IMR-90 (cell line): ENCODE results near the gene ZNF618. TPM values are rescaled to one million over a fixed set of nuclear protein-coding genes. Genes with fewer than 3 reads are reported as not detected.

Experiments
- ATAC-seq: fragments of 200-7000 bp; cut with Tn5 transposase; 2 replicates; pipeline ENCODE4 v1.9.1; 2020; ENCODE audit warnings: low read depth, mild to moderate bottlenecking, moderate library complexity
- BruUV-seq: library from RNA; stranded (reverse); fragments of 400-500 nt; replicated peaks from 2 replicates; lab custom pipeline; 2021; lab: Mats Ljungman, UMichigan
- CTCF ChIA-PET: fragments of 300-600 bp; formaldehyde crosslinking; extraction: SDS; loops from one replicate; lab custom pipeline; 2021; ENCODE audit warnings: antibody characterized with exemption; lab: Yijun Ruan, JAX
- POLR2A ChIA-PET: fragments of 300-600 bp; sonication (Branson Sonifier 250); formaldehyde crosslinking; loops from one replicate; lab custom pipeline; 2022; ENCODE audit warnings: antibody characterized with exemption; ENCODE audit not compliant: unreplicated experiment; lab: Charles Lee
- DNase-seq: peaks from one replicate; pipeline ENCODE4 v3.0.0; 2013
- H2AFZ ChIP-seq: replicated peaks from 2 replicates; pipeline ENCODE3; 2013; ENCODE audit warnings: low read length, mild to moderate bottlenecking; ENCODE audit not compliant: poor library complexity
- H2AK5ac ChIP-seq: 2 replicates; pipeline ENCODE4 v1.6.1; 2013; ENCODE audit warnings: low read depth, low read length, inconsistent platforms
- H2AK9ac ChIP-seq: replicated peaks from 2 replicates; pipeline ENCODE3; 2013; ENCODE audit warnings: mild to moderate bottlenecking, low read depth, low read length, moderate library complexity; ENCODE audit not compliant: poor library complexity
- H2BK120ac ChIP-seq: 2 replicates; pipeline ENCODE4 v1.6.1; 2013; ENCODE audit warnings: low read depth, low read length, inconsistent platforms
- H2BK15ac ChIP-seq: 3 replicates; pipeline ENCODE4 v1.6.1; 2013; ENCODE audit warnings: low read depth, low read length, inconsistent platforms
- H2BK20ac ChIP-seq: 2 replicates; pipeline ENCODE4 v1.6.1; 2013; ENCODE audit warnings: low read depth, mild to moderate bottlenecking, inconsistent platforms, low read length, moderate library complexity
- H2BK5ac ChIP-seq: 2 replicates; pipeline ENCODE4 v1.6.1; 2013; ENCODE audit warnings: mild to moderate bottlenecking, low read depth, low read length, inconsistent platforms; ENCODE audit not compliant: poor library complexity, severe bottlenecking
- H3K14ac ChIP-seq: replicated peaks from 2 replicates; pipeline ENCODE4 v1.6.1; 2013; ENCODE audit warnings: low read depth, low read length, inconsistent platforms
- H3K18ac ChIP-seq: 2 replicates; pipeline ENCODE4 v1.6.1; 2013; ENCODE audit warnings: low read depth, low read length, control low read depth
- H3K23ac ChIP-seq: 2 replicates; pipeline ENCODE4 v1.6.1; 2013; ENCODE audit warnings: low read depth, low read length, inconsistent platforms
- H3K27ac ChIP-seq: 2 replicates; pipeline ENCODE4 v1.5.1; 2013; ENCODE audit warnings: mild to moderate bottlenecking, control low read depth, low read length; ENCODE audit not compliant: insufficient read depth
- H3K27me3 ChIP-seq: 2 replicates; pipeline ENCODE4 v1.6.1; 2013; ENCODE audit warnings: low read length; ENCODE audit not compliant: control insufficient read depth, insufficient read depth
- H3K36me3 ChIP-seq: 2 replicates; pipeline ENCODE4 v1.6.1; 2013; ENCODE audit warnings: low read length, mixed read lengths; ENCODE audit not compliant: control insufficient read depth, insufficient read depth
- H3K4ac ChIP-seq: 2 replicates; pipeline ENCODE4 v1.6.1; 2013; ENCODE audit warnings: low read depth, low read length, inconsistent platforms
- H3K4me1 ChIP-seq: 2 replicates; pipeline ENCODE4 v1.6.1; 2013; ENCODE audit warnings: low read length, mixed read lengths; ENCODE audit not compliant: control insufficient read depth, insufficient read depth
- H3K4me2 ChIP-seq: 2 replicates; pipeline ENCODE4 v1.6.1; 2013; ENCODE audit warnings: low read depth, mild to moderate bottlenecking, control low read depth, low read length, moderate library complexity
- H3K4me3 ChIP-seq: 2 replicates; pipeline ENCODE4 v1.5.1; 2013; ENCODE audit warnings: low read depth, mild to moderate bottlenecking, control low read depth, low read length, moderate library complexity; ENCODE audit not compliant: insufficient read depth
- H3K56ac ChIP-seq: 2 replicates; pipeline ENCODE4 v1.6.1; 2013; ENCODE audit warnings: low read length, inconsistent platforms; ENCODE audit not compliant: insufficient read depth; ENCODE audit errors: extremely low read depth
- H3K79me1 ChIP-seq, 2 experiments: 2 replicates each; pipeline ENCODE4 v1.6.1; 2013; ENCODE audit warnings: low read length in 2 of 2, inconsistent platforms in 1 of 2, low read depth in 1 of 2
- H3K9ac ChIP-seq: 2 replicates; pipeline ENCODE4 v1.6.1; 2013; ENCODE audit warnings: low read depth, low read length, control low read depth
- H3K9me1 ChIP-seq: 2 replicates; pipeline ENCODE4 v1.6.1; 2013; ENCODE audit warnings: low read length, inconsistent platforms; ENCODE audit not compliant: insufficient read depth
- H3K9me3 ChIP-seq: 2 replicates; pipeline ENCODE4 v1.6.1; 2013; ENCODE audit warnings: low read length; ENCODE audit not compliant: control insufficient read depth, insufficient read depth
- H4K20me1 ChIP-seq: 2 replicates; pipeline ENCODE4 v1.6.1; 2013; ENCODE audit warnings: low read length, inconsistent platforms; ENCODE audit not compliant: insufficient read depth
- H4K5ac ChIP-seq: 2 replicates; pipeline ENCODE4 v1.6.1; 2013; ENCODE audit warnings: mild to moderate bottlenecking, low read depth, low read length, control low read depth
- H4K8ac ChIP-seq, 2 experiments: 2 replicates each; pipeline ENCODE4 v1.6.1; 2013; ENCODE audit warnings: low read depth in 2 of 2, low read length in 2 of 2, control low read depth in 1 of 2, inconsistent platforms in 1 of 2
- H4K91ac ChIP-seq: 2 replicates; pipeline ENCODE4 v1.6.1; 2013; ENCODE audit warnings: low read depth, low read length, inconsistent platforms; ENCODE audit not compliant: insufficient read depth
- CEBPB ChIP-seq: IDR thresholded peaks from 2 replicates; pipeline ENCODE4 v1.6.1; 2012; ENCODE audit warnings: low read depth, low read length, improper control_type of control experiment
- MXI1 ChIP-seq: IDR thresholded peaks from 2 replicates; pipeline ENCODE4 v1.6.1; 2012; ENCODE audit warnings: low read depth, mild to moderate bottlenecking, low read length, moderate library complexity, borderline replicate concordance
- POLR2A ChIP-seq: IDR thresholded peaks from 2 replicates; pipeline ENCODE4 v1.6.1; 2012; ENCODE audit warnings: mild to moderate bottlenecking, low read depth, low read length
- RFX5 ChIP-seq: IDR thresholded peaks from 2 replicates; pipeline ENCODE4 v1.8.0; 2012; ENCODE audit warnings: low read depth, mild to moderate bottlenecking, low read length, moderate library complexity
- SMC3 ChIP-seq: fragments of 150-350 bp; IDR thresholded peaks from 2 replicates; pipeline ENCODE4 v1.6.1; 2016; ENCODE audit warnings: low read depth, mild to moderate bottlenecking, antibody characterized with exemption, low read length, moderate library complexity
- whole genome bisulfite sequencing, 2 experiments: methylation state at CpG; one replicate each; pipeline versions ENCODE4 v1.1.5 to v1.1.7; 2013; ENCODE audit warnings: missing lambda C conversion rate in 2 of 2; ENCODE audit not compliant: insufficient read length in 1 of 2; ENCODE audit errors: extremely low coverage in 2 of 2; 5-methylcytosine and 5-hydroxymethylcytosine counted together
- dilution Hi-C: fragments of 300-500 bp; cut with HindIII; formaldehyde crosslinking; loops from one replicate; pipeline ENCODE4 v1.14.3; 2018; ENCODE audit warnings: low sequenced_read_pairs; ENCODE audit not compliant: unreplicated experiment
- in situ Hi-C: fragments of 300-500 bp; cut with MboI; formaldehyde crosslinking; loops from 3 replicates; pipeline ENCODE4 v1.14.3; 2019; ENCODE audit warnings: low sequenced_read_pairs, inconsistent platforms, mixed read lengths
- intact Hi-C: fragments of 100-400 bp; cut with micrococcal nuclease; formaldehyde crosslinking; loops from 2 replicates; pipeline ENCODE4 v1.10.0; 2022
- polyA plus RNA-seq, 3 experiments: library from polyadenylated mRNA; depleted of rRNA; stranded (reverse); fragments of >200 nt; gene quantifications; 2 replicates each; pipeline ENCODE4 v1.2.3, GENCODE V29; 2012; ENCODE audit warnings: low replicate concordance in 1 of 3
- total RNA-seq: library from RNA; depleted of rRNA; stranded (reverse); fragments of >200 nt; gene quantifications from 2 replicates; pipeline ENCODE4 v1.2.3, GENCODE V29; 2012

Gene ZNF618
- total and polyA plus RNA-seq, 2 of the 4 experiments (the other 2 are of a cell fraction): 8.2 to 9.4 TPM

- no peak overlapping the region for H2AFZ ChIP-seq
- no peak overlapping the region for H4K91ac ChIP-seq
- no peak overlapping the region for H2BK5ac ChIP-seq
- no peak overlapping the region for H3K27ac ChIP-seq
- no peaks in the 10 kb centered on the region for H3K9me3 ChIP-seq
- H3K36me3 ChIP-seq: peaks cover 29% of the 10 kb centered on the region; the same call in 1 of the 2 replicates
- dilution Hi-C loops (no loop called here), intact Hi-C loops (no loop called here), in situ Hi-C loops (no loop called here)
- H3K4me1 ChIP-seq: peaks cover 2% of the 10 kb centered on the region; the same call in 1 of the 2 replicates
- no peak overlapping the region for H2AK9ac ChIP-seq
- H4K5ac ChIP-seq: no peak overlapping the region
- H3K79me1 ChIP-seq: peaks cover 19 to 76% of the 10 kb centered on the region in 2 experiments
- no peak overlapping the region for H2BK120ac ChIP-seq
- ChIA-PET POLR2A (no interaction called here), CTCF (no interaction called here)
- H2BK20ac ChIP-seq: no peak overlapping the region
- no peak for ATAC-seq
- H4K20me1 ChIP-seq: peaks cover 18% of the 10 kb centered on the region; the same call in 1 of the 2 replicates
- no peak overlapping the region for H3K18ac ChIP-seq
- no peak overlapping the region for H3K9ac ChIP-seq
- TF ChIP-seq SMC3 (no peak), POLR2A (no peak), CEBPB (no peak), RFX5 (no peak), MXI1 (no peak)
- no peak overlapping the region for H3K14ac ChIP-seq
- H3K4ac ChIP-seq: no peak overlapping the region
- no peaks in the 10 kb centered on the region for H3K27me3 ChIP-seq
- no TSS peak for BruUV-seq
- H2AK5ac ChIP-seq: no peak overlapping the region; the same call in 1 of the 2 replicates
- peaks cover 22% of the 10 kb centered on the region for H3K9me1 ChIP-seq
- H4K8ac ChIP-seq: no peak overlapping the region
- no CpG with 5 or more reads among the region's 1 CpG for WGBS, 2 experiments
- DNase-seq: no peak
- no peak overlapping the region for H3K56ac ChIP-seq
- no peak overlapping the region for H3K4me3 ChIP-seq
- no peak overlapping the region for H3K23ac ChIP-seq
- no peak overlapping the region for H3K4me2 ChIP-seq
- H2BK15ac ChIP-seq: no peak overlapping the region
These were observed 110.8 kb downstream of the ZNF618 start for GRCh38 chr9:113986931-113987330.
